MM.1S (cell line): ENCODE results near the gene TRPM2.

Experiments used
- CTCF ChIP-seq: fragments of 300-600 bp; sonication (generic); IDR thresholded peaks from 2 replicates; pipeline ENCODE4 v1.5.1; 2016; ENCODE audit warnings: antibody characterized with exemption, low read length, mixed read lengths
- EZH2 ChIP-seq: fragments of 300-600 bp; sonication (generic); optimal IDR thresholded peaks from 2 replicates; pipeline ENCODE3; 2017; ENCODE audit warnings: low read depth, mild to moderate bottlenecking, antibody characterized with exemption, low read length, mixed read lengths
- EZH2phosphoT487 ChIP-seq: fragments of 300-600 bp; sonication (generic); IDR thresholded peaks from 2 replicates; pipeline ENCODE4 v1.6.1; 2018; ENCODE audit warnings: antibody characterized with exemption, low read length

- TF ChIP-seq CTCF (no peak), EZH2 (no peak), EZH2phosphoT487 (no peak)
Observed at GRCh38 chr21:44368711-44369446, 15.5 kb downstream of the TRPM2 start.
